K562 (cell line): Measurements from ENCODE around the gene CCDC184. TPM values are rescaled to one million over a fixed set of nuclear protein-coding genes. Genes with fewer than 3 reads are reported as not detected.
A peak's percentile ranks its signal among the peaks of the same experiment; 100 is the strongest.

Experiments used
- CREB5 ChIP-seq: fragments of 250-450 bp; sonication (Bioruptor Pico); IDR thresholded peaks from 2 replicates; pipeline ENCODE4 v1.5.0; 2020; ENCODE audit warnings: mild to moderate bottlenecking
- DLX4 ChIP-seq: fragments of 250-450 bp; sonication (Bioruptor Pico); IDR thresholded peaks from 2 replicates; pipeline ENCODE4 v1.6.1; 2021; ENCODE audit warnings: mild to moderate bottlenecking
- DMBX1 ChIP-seq: fragments of 250-450 bp; sonication (Bioruptor Pico); IDR thresholded peaks from 2 replicates; pipeline ENCODE4 v1.8.0; 2022; ENCODE audit warnings: inconsistent platforms, mild to moderate bottlenecking, moderate library complexity, borderline replicate concordance
- ELF1 ChIP-seq: fragments of 200-800 bp; sonication (Bioruptor generic); IDR thresholded peaks from 2 replicates; pipeline ENCODE4 v1.6.1; 2016; ENCODE audit warnings: missing genetic modification characterization, missing compliant biosample characterization
- ELF4 ChIP-seq: fragments of 450-650 bp; formaldehyde crosslinking; IDR thresholded peaks from 2 replicates; pipeline ENCODE4 v1.4.0; 2022; ENCODE audit warnings: missing genetic modification characterization
- HOMEZ ChIP-seq: fragments of 250-450 bp; sonication (Bioruptor Pico); IDR thresholded peaks from 2 replicates; pipeline ENCODE4 v1.4.0; 2020; ENCODE audit warnings: mild to moderate bottlenecking, moderate library complexity
- RBM25 ChIP-seq: fragments of 200-400 bp; formaldehyde crosslinking; IDR thresholded peaks from 2 replicates; pipeline ENCODE4 v1.6.1; 2018; ENCODE audit warnings: low read length, low read depth, moderate library complexity; ENCODE audit not compliant: severe bottlenecking
- STAT6 ChIP-seq: sonication (generic); formaldehyde crosslinking; IDR thresholded peaks from 2 replicates; pipeline ENCODE4 v1.8.1; 2023; ENCODE audit warnings: mild to moderate bottlenecking, missing genetic modification reagents
- ZBED1 ChIP-seq: IDR thresholded peaks from 2 replicates; pipeline ENCODE4 v1.6.1; 2014
- ZBTB26 ChIP-seq: fragments of 450-650 bp; formaldehyde crosslinking; IDR thresholded peaks from 2 replicates; pipeline ENCODE4 v1.4.0; 2022; ENCODE audit warnings: missing genetic modification characterization
- ZBTB5 ChIP-seq: fragments of 450-650 bp; IDR thresholded peaks from 2 replicates; pipeline ENCODE4 v1.6.1; 2017; ENCODE audit warnings: antibody characterized with exemption
- ZC3H8 ChIP-seq: fragments of 450-650 bp; IDR thresholded peaks from 2 replicates; pipeline ENCODE4 v1.6.1; 2017
- ZKSCAN1 ChIP-seq: fragments of 150-350 bp; IDR thresholded peaks from 2 replicates; pipeline ENCODE4 v1.6.1; 2016; ENCODE audit warnings: low read depth, low read length
- ZNF143 ChIP-seq: sonication (generic); formaldehyde crosslinking; IDR thresholded peaks from 2 replicates; pipeline ENCODE4 v1.9.0; 2022; ENCODE audit warnings: mild to moderate bottlenecking, missing genetic modification reagents
- ZNF324 ChIP-seq: fragments of 250-450 bp; sonication (Bioruptor Pico); IDR thresholded peaks from 2 replicates; pipeline ENCODE4 v1.4.0; 2020; ENCODE audit warnings: mild to moderate bottlenecking
- ZNF785 ChIP-seq: fragments of 250-450 bp; sonication (Bioruptor Pico); IDR thresholded peaks from 2 replicates; pipeline ENCODE4 v1.4.0; 2020; ENCODE audit warnings: mild to moderate bottlenecking
- polyA plus RNA-seq, 8 experiments: library from polyadenylated mRNA; depleted of rRNA in 4 of 8; stranded (reverse) in 5 of 8; unstranded in 3 of 8; fragments of >200 nt; fragmentation: Nextera tagmentation in 2 of 8; fragmentation: Illumina TruSeq in 1 of 8; extraction: Ambion mirVana in 2 of 8; extraction: Trizol in 1 of 8; gene quantifications; 2 replicates each; pipeline versions ENCODE4 v1.2.1 to v1.2.3, GENCODE V29; 2011 to 2014; ENCODE audit warnings: inconsistent platforms in 1 of 8, missing spikeins in 1 of 8
- total RNA-seq, 7 experiments: library from RNA; depleted of rRNA in 6 of 7; stranded (reverse); fragments of >200 nt in 6 of 7; fragmentation: Illumina TruSeq in 2 of 7; extraction: Trizol in 2 of 7; gene quantifications; 2 replicates each; pipeline versions ENCODE4 v1.2.1 to v1.2.3, GENCODE V29; 2011 to 2021; ENCODE audit warnings: low replicate concordance in 1 of 7

Gene CCDC184
- total and polyA plus RNA-seq, 9 of the 15 experiments (the other 6 are each of a cell fraction or from before 2014, with no cell fraction given) = 0.09 TPM; not detected in 8

GRCh38 chr12:48157018-48157888 is 26.2 kb upstream of the CCDC184 start, which contains the start of gene ASB8 (continued):
- TF ChIP-seq HOMEZ (no peak), ZC3H8 (no peak), ZKSCAN1 (0 out of 2 replicates have a peak, but pooled peaks have one; percentile 40), STAT6 (CRISPR knock-in tag) (no peak), ZNF785 (no peak), ZNF324 (no peak), DLX4 (CRISPR knock-in tag) (no peak), ZBTB5 (no peak), ZBED1 (no peak), ELF4 (CRISPR knock-in tag) (peak; percentile 34; the same call in 1 of the 2 replicates), RBM25 (no peak), ZBTB26 (CRISPR knock-in tag) (no peak), ZNF143 (CRISPR knock-in tag) (no peak), CREB5 (CRISPR knock-in tag) (no peak), DMBX1 (CRISPR knock-in tag) (no peak), ELF1 (tag) (peak; percentile 74)
